ENCODE results near the gene GANC.

The GANC gene

DNA sequence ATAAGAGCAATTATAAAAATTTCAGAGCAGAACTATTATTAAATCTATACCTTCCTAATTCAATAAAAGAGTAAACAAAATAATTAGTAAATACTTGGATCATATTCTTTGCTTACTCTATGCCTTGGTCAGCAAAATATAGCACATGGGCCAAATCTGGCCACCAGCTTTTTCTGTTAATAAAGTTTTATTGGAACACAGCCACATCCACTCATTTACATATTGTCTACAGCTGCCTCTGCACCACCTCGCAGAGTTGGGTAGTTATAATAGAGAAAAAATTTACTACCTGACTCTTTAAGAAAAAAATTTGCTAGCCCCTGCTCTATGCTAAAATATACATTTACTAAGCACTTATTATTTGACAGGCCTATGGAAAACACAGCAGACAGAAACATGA lies 32.2 kb upstream of the GANC start:
- H3K36me3 ChIP-seq (replicated peaks in 1 of 2; ENCODE audit: control insufficient read depth in 2 of 2, insufficient read depth in 2 of 2, low read length in 2 of 2): peaks cover 8 to 78% of the 10 kb centered on the region in 2 donors
- no peak overlapping the region for H2BK5ac ChIP-seq (ENCODE audit: low read length)
- H2BK15ac ChIP-seq (ENCODE audit: low read length): no peak overlapping the region
- H2AK5ac ChIP-seq (ENCODE audit: low read depth, low read length): no peak overlapping the region
- H3K4me2 ChIP-seq (ENCODE audit: insufficient read depth, low read length, poor library complexity, severe bottlenecking): no peak overlapping the region
- H3K27ac ChIP-seq (replicated peaks; ENCODE audit: low read length): no peak overlapping the region
- WGBS, 2 donors (ENCODE audit: extremely low coverage in 2 of 2, insufficient read length in 2 of 2, insufficient replicate concordance in 1 of 2): no CpG with 5 or more reads among the region's 1 CpG
- H3K9me3 ChIP-seq (replicated peaks in 1 of 2; ENCODE audit: control insufficient read depth in 2 of 2, insufficient read depth in 1 of 2, low read depth in 1 of 2, low read length in 2 of 2): no peaks in the 10 kb centered on the region
- H3K14ac ChIP-seq (ENCODE audit: low read length): no peak overlapping the region
- no peaks in the 10 kb centered on the region for H3K27me3 ChIP-seq (ENCODE audit: control insufficient read depth in 3 of 3, insufficient read depth in 3 of 3, low read depth in 1 of 3, low read length in 3 of 3)
- H4K8ac ChIP-seq (ENCODE audit: low read depth, low read length): no peak overlapping the region
- H3K23ac ChIP-seq (ENCODE audit: low read depth, low read length, poor library complexity): no peak overlapping the region
- H3K4me1 ChIP-seq (ENCODE audit: control insufficient read depth in 2 of 2, insufficient read depth in 1 of 2, low read depth in 1 of 2, low read length in 2 of 2): no peaks in the 10 kb centered on the region
- no peak overlapping the region for H3K9ac ChIP-seq (ENCODE audit: low read depth, low read length, poor library complexity)
- H3K79me1 ChIP-seq (ENCODE audit: low read depth, low read length): no peaks in the 10 kb centered on the region
- no peak overlapping the region for H4K91ac ChIP-seq (ENCODE audit: low read depth, low read length, poor library complexity)
- no peak overlapping the region for H2AFZ ChIP-seq (ENCODE audit: low read length)
- no peak overlapping the region for H3K4ac ChIP-seq (ENCODE audit: low read length)
- no peak overlapping the region for H3K18ac ChIP-seq (ENCODE audit: low read length)
- no peak overlapping the region for H2BK120ac ChIP-seq (ENCODE audit: low read depth, low read length)
- H3K4me3 ChIP-seq (ENCODE audit: low read length in 2 of 2): no peak overlapping the region
- no peak for DNase-seq (ENCODE audit: low spot score)
- no peak overlapping the region for H2BK12ac ChIP-seq (ENCODE audit: low read length)

GRCh38 chr15:42253300-42253699 lies 19.7 kb upstream of the GANC start:
- Histone ChIP-seq H3K4me3 (ENCODE audit: low read length in 2 of 2) (no peak overlapping the region), H3K4me2 (ENCODE audit: insufficient read depth, low read length, poor library complexity, severe bottlenecking) (no peak overlapping the region), H3K9ac (ENCODE audit: low read depth, low read length, poor library complexity) (no peak overlapping the region), H2BK15ac (ENCODE audit: low read length) (no peak overlapping the region), H2AK5ac (ENCODE audit: low read depth, low read length) (no peak overlapping the region), H2BK120ac (ENCODE audit: low read depth, low read length) (no peak overlapping the region), H3K27me3 (ENCODE audit: control insufficient read depth in 3 of 3, insufficient read depth in 3 of 3, low read depth in 1 of 3, low read length in 3 of 3) (no peaks in the 10 kb centered on the region), H2BK5ac (ENCODE audit: low read length) (no peak overlapping the region), H3K18ac (ENCODE audit: low read length) (no peak overlapping the region), H4K91ac (ENCODE audit: low read depth, low read length, poor library complexity) (no peak overlapping the region), H2AFZ (ENCODE audit: low read length) (no peak overlapping the region), H3K23ac (ENCODE audit: low read depth, low read length, poor library complexity) (no peak overlapping the region), H3K9me3 (replicated peaks in 1 of 2; ENCODE audit: control insufficient read depth in 2 of 2, insufficient read depth in 1 of 2, low read depth in 1 of 2, low read length in 2 of 2) (peaks cover 11 to 58% of the 10 kb centered on the region in 2 donors), H3K36me3 (replicated peaks in 1 of 2; ENCODE audit: control insufficient read depth in 2 of 2, insufficient read depth in 2 of 2, low read length in 2 of 2) (peaks cover 17 to 69% of the 10 kb centered on the region in 2 donors), H2BK12ac (ENCODE audit: low read length) (no peak overlapping the region), H3K14ac (ENCODE audit: low read length) (no peak overlapping the region), H3K27ac (replicated peaks; ENCODE audit: low read length) (no peak overlapping the region), H3K4me1 (ENCODE audit: control insufficient read depth in 2 of 2, insufficient read depth in 1 of 2, low read depth in 1 of 2, low read length in 2 of 2) (no peaks in the 10 kb centered on the region), H3K4ac (ENCODE audit: low read length) (no peak overlapping the region), H4K8ac (ENCODE audit: low read depth, low read length) (no peak overlapping the region), H3K79me1 (ENCODE audit: low read depth, low read length) (no peaks in the 10 kb centered on the region)
- no CpG with 5 or more reads among the region's 2 CpGs for WGBS, 2 donors (ENCODE audit: extremely low coverage in 2 of 2, insufficient read length in 2 of 2, insufficient replicate concordance in 1 of 2)
- no peak for DNase-seq (ENCODE audit: low spot score)

- Histone ChIP-seq H3K9me3 (replicated peaks in 1 of 2; ENCODE audit: control insufficient read depth in 2 of 2, insufficient read depth in 1 of 2, low read depth in 1 of 2, low read length in 2 of 2) (peaks cover 0 to 9% of the 10 kb centered on the region in 2 donors), H3K36me3 (replicated peaks in 1 of 2; ENCODE audit: control insufficient read depth in 2 of 2, insufficient read depth in 2 of 2, low read length in 2 of 2) (peaks cover 15 to 95% of the 10 kb centered on the region in 2 donors), H2AFZ (ENCODE audit: low read length) (no peak overlapping the region), H2BK5ac (ENCODE audit: low read length) (no peak overlapping the region), H3K4me3 (ENCODE audit: low read length in 2 of 2) (no peak overlapping the region), H3K79me1 (ENCODE audit: low read depth, low read length) (no peaks in the 10 kb centered on the region), H3K9ac (ENCODE audit: low read depth, low read length, poor library complexity) (no peak overlapping the region), H2BK15ac (ENCODE audit: low read length) (no peak overlapping the region), H2BK120ac (ENCODE audit: low read depth, low read length) (no peak overlapping the region), H3K4me2 (ENCODE audit: insufficient read depth, low read length, poor library complexity, severe bottlenecking) (no peak overlapping the region), H3K4me1 (ENCODE audit: control insufficient read depth in 2 of 2, insufficient read depth in 1 of 2, low read depth in 1 of 2, low read length in 2 of 2) (no peaks in the 10 kb centered on the region), H4K91ac (ENCODE audit: low read depth, low read length, poor library complexity) (no peak overlapping the region), H3K27me3 (ENCODE audit: control insufficient read depth in 3 of 3, insufficient read depth in 3 of 3, low read depth in 1 of 3, low read length in 3 of 3) (no peaks in the 10 kb centered on the region), H3K27ac (replicated peaks; ENCODE audit: low read length) (no peak overlapping the region), H2AK5ac (ENCODE audit: low read depth, low read length) (no peak overlapping the region), H2BK12ac (ENCODE audit: low read length) (no peak overlapping the region), H3K23ac (ENCODE audit: low read depth, low read length, poor library complexity) (no peak overlapping the region), H3K14ac (ENCODE audit: low read length) (no peak overlapping the region), H3K4ac (ENCODE audit: low read length) (no peak overlapping the region), H4K8ac (ENCODE audit: low read depth, low read length) (no peak overlapping the region), H3K18ac (ENCODE audit: low read length) (no peak overlapping the region)
- WGBS, 2 donors (ENCODE audit: extremely low coverage in 2 of 2, insufficient read length in 2 of 2, insufficient replicate concordance in 1 of 2): no CpG with 5 or more reads among the region's 5 CpGs
- DNase-seq (ENCODE audit: low spot score): no peak
These were observed 8.2 kb upstream of the GANC start for GRCh38 chr15:42264795-42265194.

DNA sequence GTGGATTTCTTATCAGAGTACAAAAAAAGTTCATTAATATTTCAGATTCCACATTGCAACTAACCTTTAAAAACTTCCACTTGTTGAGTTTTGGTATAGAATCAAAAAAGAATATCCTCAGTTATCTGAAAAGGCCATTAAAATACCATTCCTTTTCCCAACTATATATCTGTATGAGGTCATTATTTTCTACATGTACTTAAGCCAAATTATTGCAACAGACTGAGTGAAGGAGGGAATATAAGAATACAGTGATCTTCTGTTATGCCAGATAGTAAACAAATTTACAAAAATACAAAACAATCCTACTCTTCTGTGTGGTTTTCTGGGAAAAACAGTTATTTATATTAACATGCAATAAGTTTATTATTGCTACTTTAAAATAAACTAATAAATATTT lies 5.7 kb upstream of the GANC start:
- H3K4me2 ChIP-seq (ENCODE audit: insufficient read depth, low read length, poor library complexity, severe bottlenecking): no peak overlapping the region
- H3K4me1 ChIP-seq (ENCODE audit: control insufficient read depth in 2 of 2, insufficient read depth in 1 of 2, low read depth in 1 of 2, low read length in 2 of 2): peaks cover 0 to 5% of the 10 kb centered on the region in 2 donors
- DNase-seq (ENCODE audit: low spot score): no peak
- H3K79me1 ChIP-seq (ENCODE audit: low read depth, low read length): peaks cover 2% of the 10 kb centered on the region
- H2AK5ac ChIP-seq (ENCODE audit: low read depth, low read length): no peak overlapping the region
- no peak overlapping the region for H2BK120ac ChIP-seq (ENCODE audit: low read depth, low read length)
- H4K91ac ChIP-seq (ENCODE audit: low read depth, low read length, poor library complexity): no peak overlapping the region
- H2BK12ac ChIP-seq (ENCODE audit: low read length): no peak overlapping the region
- H3K4me3 ChIP-seq (ENCODE audit: low read length in 2 of 2): no peak overlapping the region
- H3K23ac ChIP-seq (ENCODE audit: low read depth, low read length, poor library complexity): no peak overlapping the region
- H3K36me3 ChIP-seq (replicated peaks in 1 of 2; ENCODE audit: control insufficient read depth in 2 of 2, insufficient read depth in 2 of 2, low read length in 2 of 2): peaks cover 8 to 88% of the 10 kb centered on the region in 2 donors
- no peak overlapping the region for H2BK5ac ChIP-seq (ENCODE audit: low read length)
- no peak overlapping the region for H3K4ac ChIP-seq (ENCODE audit: low read length)
- H3K14ac ChIP-seq (ENCODE audit: low read length): no peak overlapping the region
- H3K9ac ChIP-seq (ENCODE audit: low read depth, low read length, poor library complexity): no peak overlapping the region
- H3K27me3 ChIP-seq (ENCODE audit: control insufficient read depth in 3 of 3, insufficient read depth in 3 of 3, low read depth in 1 of 3, low read length in 3 of 3): no peaks in the 10 kb centered on the region
- H3K9me3 ChIP-seq (replicated peaks in 1 of 2; ENCODE audit: control insufficient read depth in 2 of 2, insufficient read depth in 1 of 2, low read depth in 1 of 2, low read length in 2 of 2): peaks cover 0 to 9% of the 10 kb centered on the region in 2 donors
- H3K27ac ChIP-seq (replicated peaks; ENCODE audit: low read length): no peak overlapping the region
- no peak overlapping the region for H2BK15ac ChIP-seq (ENCODE audit: low read length)
- no peak overlapping the region for H3K18ac ChIP-seq (ENCODE audit: low read length)
- no peak overlapping the region for H2AFZ ChIP-seq (ENCODE audit: low read length)
- H4K8ac ChIP-seq (ENCODE audit: low read depth, low read length): no peak overlapping the region

All from neuronal stem cell (in vitro differentiated cells).